Skeletal muscle satellite cell (primary cell): Measurements from ENCODE around the gene SYT5.

Experiments
- H3K27me3 ChIP-seq: 2 replicates; pipeline ENCODE4 v1.7.0; 2013; ENCODE audit warnings: low read length; ENCODE audit not compliant: control insufficient read depth, insufficient read depth
- H3K36me3 ChIP-seq: 2 replicates; pipeline ENCODE4 v1.7.0; 2013; ENCODE audit warnings: mild to moderate bottlenecking, control low read depth, low read length; ENCODE audit not compliant: insufficient read depth
- H3K4me1 ChIP-seq: 2 replicates; pipeline ENCODE4 v1.7.0; 2013; ENCODE audit warnings: low read length; ENCODE audit not compliant: control insufficient read depth, insufficient read depth
- H3K4me2 ChIP-seq: 2 replicates; pipeline ENCODE4 v1.7.0; 2013; ENCODE audit warnings: mild to moderate bottlenecking, low read length
- H3K4me3 ChIP-seq: 2 replicates; pipeline ENCODE4 v1.7.0; 2013; ENCODE audit warnings: low read length
- H3K9ac ChIP-seq: 2 replicates; pipeline ENCODE4 v1.7.0; 2013; ENCODE audit warnings: mild to moderate bottlenecking, low read depth, low read length, moderate library complexity
- H3K9me3 ChIP-seq: replicated peaks from 2 replicates; pipeline ENCODE4 v1.7.0; 2013; ENCODE audit warnings: mild to moderate bottlenecking, control low read depth, low read length

Gene SYT5

DNA sequence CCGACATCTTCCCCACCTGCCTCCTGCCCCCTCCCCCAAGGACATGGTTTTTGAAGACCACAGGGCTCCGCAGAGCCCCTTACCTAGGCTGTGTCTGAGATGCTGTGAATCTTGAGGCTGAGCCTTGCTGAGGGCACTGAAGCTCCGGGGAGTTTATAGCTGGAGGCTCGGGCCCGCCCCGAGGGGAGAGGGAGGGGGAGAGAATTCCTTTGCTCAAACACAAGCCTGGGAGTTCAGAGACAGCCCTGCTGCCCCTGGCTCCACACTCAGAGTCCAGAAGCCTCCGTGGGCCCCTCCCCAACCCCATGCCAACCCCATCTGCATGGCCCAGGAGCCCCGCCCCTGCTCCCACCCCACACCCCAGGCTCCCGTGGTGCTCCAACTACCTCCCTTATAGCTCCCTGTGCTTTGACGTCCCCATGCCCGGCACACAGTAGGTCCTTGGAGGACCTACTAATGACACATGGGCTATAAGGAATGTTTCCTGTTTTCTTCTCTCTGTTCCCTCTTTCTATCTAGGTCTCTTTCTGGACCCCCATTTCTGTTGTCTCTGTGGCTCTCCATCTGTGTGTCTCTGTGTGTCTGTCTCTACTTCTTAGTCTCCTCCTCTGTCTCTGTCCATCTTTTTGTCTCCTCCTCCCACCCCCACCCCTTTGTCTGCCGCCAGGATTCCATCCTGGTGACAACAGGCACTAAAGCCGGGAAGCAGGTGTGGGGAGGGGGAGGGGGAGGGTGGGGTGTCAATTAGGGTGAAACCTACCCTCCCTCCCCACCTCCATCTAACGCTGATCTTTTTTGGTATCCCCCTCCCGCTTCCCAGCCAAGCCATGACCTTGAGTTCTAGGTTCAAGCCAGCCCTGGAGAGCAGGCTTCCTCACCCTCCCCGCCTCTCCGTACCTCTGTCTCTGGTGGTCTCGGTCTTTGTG, 30.7 kb downstream of the SYT5 start, which contains the start of gene TNNT1:
Gene TNNT1, minus strand, starts transcription at position 129 of the 926 bp plus-strand sequence. CDS start 2,049 bp downstream, outside the sequence.
- Histone ChIP-seq H3K4me3 (no peak within 1 kb of the TSS), H3K36me3 (no peaks in the 10 kb centered on the region), H3K4me1 (no peaks in the 10 kb centered on the region), H3K9ac (no peak within 1 kb of the TSS), H3K9me3 (no peaks in the 10 kb centered on the region), H3K4me2 (no peak within 1 kb of the TSS), H3K27me3 (peaks cover 32% of the 10 kb centered on the region)

DNA sequence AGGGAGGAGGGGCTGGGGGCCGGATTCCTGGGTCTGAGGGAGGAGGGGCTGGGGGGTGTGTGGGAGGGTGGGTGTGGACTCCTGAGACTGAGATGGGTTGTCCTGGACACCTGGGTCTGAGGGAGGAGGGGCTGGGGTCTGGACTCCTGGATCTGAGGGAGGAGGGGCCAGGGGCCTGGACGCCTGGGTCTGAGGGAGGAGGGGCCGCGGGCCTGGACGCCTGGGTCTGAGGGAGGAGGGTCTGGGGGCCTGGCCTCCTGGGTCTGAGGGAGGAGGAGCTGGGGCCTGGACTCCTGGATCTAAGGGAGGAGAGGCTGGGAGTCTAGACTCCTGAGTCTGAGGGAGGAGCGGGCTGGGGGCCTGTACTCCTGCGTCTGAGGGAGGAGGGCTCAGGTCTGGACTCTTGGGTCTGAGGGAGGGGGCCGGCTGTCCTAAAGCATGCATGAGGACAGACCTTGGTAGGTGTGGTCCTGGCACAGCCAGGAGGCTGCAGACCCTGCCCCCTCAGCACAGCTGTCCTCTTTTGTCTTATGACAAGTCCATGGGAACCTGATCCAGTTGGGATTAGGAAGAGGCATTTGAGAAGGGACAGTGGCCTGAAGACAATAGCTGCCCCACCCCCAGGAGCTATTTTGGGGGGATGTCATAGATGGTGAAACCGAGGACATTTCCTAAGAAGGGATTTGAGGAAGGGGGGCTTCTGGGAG, 32.4 kb downstream of the SYT5 start:
- Histone ChIP-seq H3K27me3 (peaks cover 30% of the 10 kb centered on the region), H3K9ac (no peak overlapping the region), H3K4me3 (no peak overlapping the region)

DNA sequence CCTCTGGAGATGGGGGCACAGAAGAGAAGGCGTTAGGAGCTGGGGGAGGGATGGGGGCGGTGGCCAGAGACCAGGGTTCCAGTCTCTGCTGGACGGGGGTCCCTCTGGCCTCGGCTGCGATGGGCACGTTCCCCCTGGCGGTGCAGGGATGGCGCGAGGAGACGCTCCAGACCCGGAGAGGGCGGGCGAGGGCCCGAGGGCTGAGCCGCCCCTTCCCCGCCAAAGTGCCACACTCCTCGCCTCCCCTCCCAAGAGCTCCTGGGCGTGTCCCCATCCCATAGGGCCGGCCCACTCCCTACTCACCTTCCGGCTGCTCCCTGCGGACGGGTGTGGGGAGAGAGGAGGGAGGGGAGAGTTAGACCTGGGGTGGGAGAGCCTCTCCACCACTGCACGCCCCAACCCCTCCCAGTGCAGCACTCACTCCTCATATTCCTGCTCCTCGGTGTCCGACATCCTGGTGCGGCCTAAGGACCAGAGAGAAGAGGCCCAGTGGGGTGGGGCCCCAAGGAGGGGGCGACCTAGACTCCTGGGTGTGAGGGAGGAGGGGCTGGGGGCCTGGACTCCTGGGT, 33.3 kb downstream of the SYT5 start:
- H3K4me1 ChIP-seq = no peaks in the 10 kb centered on the region
- no peaks in the 10 kb centered on the region for H3K36me3 ChIP-seq
- no peaks in the 10 kb centered on the region for H3K9me3 ChIP-seq
- H3K27me3 ChIP-seq = peaks cover 30% of the 10 kb centered on the region
- H3K4me2 ChIP-seq = no peak overlapping the region
- H3K9ac ChIP-seq = no peak overlapping the region
- H3K4me3 ChIP-seq = no peak overlapping the region

More for the DNA sequence above, 32.4 kb downstream of the SYT5 start:
- Histone ChIP-seq H3K9me3 (no peaks in the 10 kb centered on the region), H3K4me2 (no peak overlapping the region), H3K4me1 (no peaks in the 10 kb centered on the region), H3K36me3 (no peaks in the 10 kb centered on the region)

DNA sequence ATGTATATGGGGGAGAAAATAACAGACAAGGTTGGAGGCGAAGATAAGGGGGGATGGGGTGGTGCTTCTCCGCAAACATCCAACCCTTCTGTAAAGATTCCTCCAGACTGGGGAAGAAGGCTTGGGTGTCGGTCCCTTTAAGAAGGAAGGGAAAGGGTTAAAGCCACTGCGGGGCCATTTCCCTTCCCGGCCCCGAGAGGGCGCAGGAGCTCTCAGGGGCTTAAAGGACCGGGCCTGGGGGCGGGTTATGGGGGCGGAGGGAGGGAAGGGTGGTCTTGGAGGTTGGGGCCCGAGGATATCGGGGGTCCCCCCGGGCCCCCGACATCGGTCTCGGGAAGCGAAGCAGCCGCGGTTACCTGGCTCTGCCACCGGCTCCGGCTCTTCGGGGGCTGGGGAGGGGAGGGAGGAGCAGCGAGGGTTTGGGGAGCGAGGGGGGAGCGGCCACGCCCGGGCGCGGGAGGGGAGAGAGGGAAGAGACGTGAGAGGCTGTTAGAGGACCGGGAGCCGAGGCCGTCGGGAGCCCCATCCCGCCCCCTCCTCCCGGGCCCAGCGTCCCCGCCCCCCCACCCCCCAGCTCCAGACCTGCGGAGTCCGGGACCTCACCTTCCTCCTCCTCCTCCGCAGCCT, 33.9 kb downstream of the SYT5 start:
- Histone ChIP-seq H3K4me2 (no peak overlapping the region), H3K9me3 (no peaks in the 10 kb centered on the region), H3K4me1 (no peaks in the 10 kb centered on the region), H3K36me3 (no peaks in the 10 kb centered on the region), H3K9ac (no peak overlapping the region), H3K27me3 (peaks cover 30% of the 10 kb centered on the region), H3K4me3 (no peak overlapping the region)

DNA sequence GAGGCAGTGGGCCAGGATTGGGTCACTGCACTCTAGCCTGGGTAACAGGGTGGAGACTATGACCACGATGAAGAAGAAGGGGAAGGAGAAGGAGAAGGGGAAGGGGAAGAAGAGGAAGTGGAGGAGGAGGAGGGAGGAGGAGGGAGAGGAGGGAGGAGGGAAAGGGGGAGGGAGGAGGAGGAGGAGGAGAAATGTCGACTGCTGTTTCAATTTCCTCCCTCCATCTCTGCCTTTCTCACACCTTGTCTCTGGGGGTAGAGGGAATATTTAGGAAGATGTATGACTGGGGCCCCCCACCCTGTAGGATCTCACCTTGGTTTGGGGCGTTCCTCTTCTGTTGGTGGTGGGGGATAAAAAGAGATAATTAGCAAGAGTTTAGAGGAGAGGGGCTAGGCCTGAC, 34.9 kb downstream of the SYT5 start:
- no peak overlapping the region for H3K9ac ChIP-seq
- H3K4me1 ChIP-seq = no peaks in the 10 kb centered on the region
- no peak overlapping the region for H3K4me2 ChIP-seq
- peaks cover 28% of the 10 kb centered on the region for H3K27me3 ChIP-seq
- no peaks in the 10 kb centered on the region for H3K9me3 ChIP-seq
- H3K36me3 ChIP-seq = no peaks in the 10 kb centered on the region
- H3K4me3 ChIP-seq = no peak overlapping the region

DNA sequence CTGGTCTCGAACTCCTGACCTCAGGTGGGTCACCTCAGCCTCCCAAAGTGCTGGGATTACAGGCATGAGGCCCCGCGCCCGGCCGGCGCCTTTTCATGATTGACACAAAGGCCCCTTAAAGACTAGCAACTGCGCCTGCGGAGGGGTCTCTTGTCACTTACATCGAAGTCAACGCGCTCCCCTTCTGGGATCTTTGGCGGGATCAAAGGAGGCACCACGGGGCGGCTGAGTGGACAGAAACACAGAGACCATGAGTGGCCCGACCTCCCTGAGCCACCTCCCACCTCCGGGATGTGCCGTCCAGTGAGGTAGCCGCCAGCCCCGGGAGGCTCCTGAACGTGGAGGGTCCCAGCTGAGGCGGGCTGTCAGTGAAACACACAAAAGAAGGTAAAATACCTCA, 38.4 kb downstream of the SYT5 start:
- H3K36me3 ChIP-seq = no peaks in the 10 kb centered on the region
- H3K9me3 ChIP-seq = no peaks in the 10 kb centered on the region
- no peak overlapping the region for H3K4me3 ChIP-seq
- no peaks in the 10 kb centered on the region for H3K4me1 ChIP-seq
- H3K9ac ChIP-seq = no peak overlapping the region
- H3K4me2 ChIP-seq = no peak overlapping the region
- H3K27me3 ChIP-seq = peaks cover 10% of the 10 kb centered on the region

GRCh38 chr19:55137915-55138314, 42.2 kb downstream of the SYT5 start:
- Histone ChIP-seq H3K4me2 (no peak overlapping the region), H3K9me3 (no peaks in the 10 kb centered on the region), H3K9ac (no peak overlapping the region), H3K4me3 (no peak overlapping the region), H3K27me3 (peaks cover 3% of the 10 kb centered on the region), H3K4me1 (no peaks in the 10 kb centered on the region), H3K36me3 (no peaks in the 10 kb centered on the region)

- no peak overlapping the region for H3K4me2 ChIP-seq
- H3K9me3 ChIP-seq = no peaks in the 10 kb centered on the region
- H3K9ac ChIP-seq = no peak overlapping the region
- H3K4me3 ChIP-seq = no peak overlapping the region
- H3K36me3 ChIP-seq = no peaks in the 10 kb centered on the region
- H3K27me3 ChIP-seq = peaks cover 3% of the 10 kb centered on the region
- H3K4me1 ChIP-seq = no peaks in the 10 kb centered on the region
Observed at GRCh38 chr19:55136399-55137102, 43.5 kb downstream of the SYT5 start.

DNA sequence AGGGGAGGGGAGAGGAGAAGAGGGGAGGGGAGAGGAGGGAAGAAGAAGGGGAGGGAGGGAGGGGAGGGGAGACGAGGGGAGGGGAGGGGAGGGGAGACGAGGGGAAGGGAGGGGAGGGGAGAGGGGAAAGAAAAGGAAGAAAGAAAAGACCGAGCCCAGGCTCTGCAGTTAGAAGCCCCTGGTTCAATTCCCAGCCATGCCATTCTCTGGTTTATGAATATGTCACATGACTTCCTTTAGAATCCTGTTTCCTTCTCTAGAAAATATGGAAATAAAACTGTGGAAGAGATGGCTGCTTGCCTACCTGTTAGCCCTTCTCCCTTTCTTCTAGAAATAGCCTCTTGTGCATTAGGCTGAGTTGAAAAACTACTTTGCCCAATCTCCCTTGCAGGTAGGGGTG, 45.4 kb downstream of the SYT5 start:
- Histone ChIP-seq H3K9ac (no peak overlapping the region), H3K4me2 (no peak overlapping the region), H3K4me1 (no peaks in the 10 kb centered on the region), H3K9me3 (no peaks in the 10 kb centered on the region), H3K27me3 (peaks cover 16% of the 10 kb centered on the region), H3K4me3 (no peak overlapping the region), H3K36me3 (no peaks in the 10 kb centered on the region)

GRCh38 chr19:55133639-55134444, 46.2 kb downstream of the SYT5 start:
- H3K36me3 ChIP-seq = no peaks in the 10 kb centered on the region
- no peak overlapping the region for H3K9ac ChIP-seq
- no peaks in the 10 kb centered on the region for H3K4me1 ChIP-seq
- H3K27me3 ChIP-seq = peaks cover 21% of the 10 kb centered on the region
- no peak overlapping the region for H3K4me2 ChIP-seq
- H3K9me3 ChIP-seq = no peaks in the 10 kb centered on the region
- no peak overlapping the region for H3K4me3 ChIP-seq
